Measurements from ENCODE around the gene CCDC85C. TPM values are rescaled to one million over a fixed set of nuclear protein-coding genes. Genes with fewer than 3 reads are reported as not detected.
A peak's percentile ranks its signal among the peaks of the same experiment; 100 is the strongest.

Gene CCDC85C
- total and polyA plus RNA-seq, 2 of the 8 experiments (the other 6 are each of a cell fraction or from before 2014, with no cell fraction given): 16.8 to 35.8 TPM

- peaks cover 6 to 34% of the 10 kb centered on the region in 2 experiments; a peak in 3 of 4 replicates for H3K79me2 ChIP-seq (ENCODE audit: control insufficient read depth in 1 of 2, insufficient read depth in 2 of 2, low read length in 2 of 2)
- peak overlapping the region; percentile 76 to 87 (median 82) for H3K4me3 ChIP-seq (ENCODE audit: extremely low read depth in 1 of 4, insufficient read depth in 2 of 4, low read depth in 3 of 4, low read length in 4 of 4)
- no peak overlapping the region for H2BK20ac ChIP-seq (ENCODE audit: low read length)
- POLR2A ChIA-PET (ENCODE audit: partially characterized antibody): interaction anchor here (0.9 to 2.7 kb wide), 12 partner anchors 10 to 92 kb away, joined by 3 to 10 read pairs (median 4); no protein-coding TSS in a partner anchor
- H3K4ac ChIP-seq (replicated peaks; ENCODE audit: insufficient read length, low read depth, low read length): no peak overlapping the region
- no peak overlapping the region for H3K23ac ChIP-seq (ENCODE audit: insufficient read length)
- no peak overlapping the region for H3K14ac ChIP-seq (ENCODE audit: insufficient read length)
- H4K91ac ChIP-seq (replicated peaks; ENCODE audit: insufficient read length, low read length): no peak overlapping the region
- no peak overlapping the region for H2AK5ac ChIP-seq (ENCODE audit: low read depth, low read length)
- WGBS, 2 experiments (ENCODE audit: extremely low coverage in 1 of 2, insufficient coverage in 1 of 2, insufficient read length in 1 of 2, insufficient replicate concordance in 2 of 2, low coverage in 1 of 2, low lambda C conversion rate in 2 of 2, missing lambda C conversion rate in 1 of 2): 3% methylated on average over 8 of the region's 65 CpGs; no CpG with 5 or more reads in 1 of the 2 experiments
- peak overlapping the region; percentile 88 for H3K56ac ChIP-seq (replicated peaks; ENCODE audit: insufficient read length, low read depth, low read length)
- H3K18ac ChIP-seq (ENCODE audit: extremely low read depth, low read length): peak overlapping the region; percentile 85
- H3K9ac ChIP-seq (replicated peaks in 1 of 4; ENCODE audit: extremely low read depth in 1 of 4, low read depth in 3 of 4, low read length in 3 of 4): peak overlapping the region; percentile 41 to 65 (median 46); a peak in 5 of 7 replicates
- H4K5ac ChIP-seq (ENCODE audit: insufficient read length, low read depth, low read length): peak overlapping the region; percentile 97
- peaks cover 20% of the 10 kb centered on the region for H3K23me2 ChIP-seq (ENCODE audit: low read depth, low read length)
- no peaks in the 10 kb centered on the region; a peak in 1 of 8 replicates for H3K36me3 ChIP-seq (ENCODE audit: control insufficient read depth in 2 of 4, insufficient read depth in 4 of 4, low read length in 3 of 4)
- FAIRE-seq: no peak
- peak overlapping the region; percentile 90; the same call in 1 of the 2 replicates for H4K8ac ChIP-seq (ENCODE audit: extremely low read depth, insufficient read depth, low read length)
- no peak overlapping the region for H3K27ac ChIP-seq (ENCODE audit: low read depth, low read length)
- CTCF ChIA-PET (ENCODE audit: partially characterized antibody): interaction anchor here (1.3 to 6.4 kb wide), 6 partner anchors 14 to 96 kb away, joined by 4 to 37 read pairs (median 7); no protein-coding TSS in a partner anchor
- H3K79me1 ChIP-seq (ENCODE audit: low read depth, low read length): peaks cover 10% of the 10 kb centered on the region
- peaks cover 9 to 34% (median 26%) of the 10 kb centered on the region in 4 experiments; a peak in 6 of 7 replicates for H3K27me3 ChIP-seq (replicated peaks in 1 of 4; ENCODE audit: control insufficient read depth in 3 of 4, extremely low read depth in 1 of 4, insufficient read depth in 3 of 4, low read length in 3 of 4)
- peaks cover 4 to 28% (median 17%) of the 10 kb centered on the region in 4 experiments for H3K4me1 ChIP-seq (replicated peaks in 1 of 4; ENCODE audit: control insufficient read depth in 3 of 4, insufficient read depth in 4 of 4, low read length in 3 of 4)
- H2BK5ac ChIP-seq (ENCODE audit: low read depth, low read length): peak overlapping the region; percentile 77; the same call in 1 of the 2 replicates
- peak overlapping the region; percentile 96 to 98 for H3K4me2 ChIP-seq (ENCODE audit: insufficient read depth in 1 of 2, low read depth in 2 of 2, low read length in 2 of 2)
- DNase-seq (ENCODE audit: low read depth in 1 of 2, low spot score in 2 of 2): peak; percentile 82 to 95
- H2AFZ ChIP-seq (ENCODE audit: low read length): no peak overlapping the region
- no peak overlapping the region for H2BK120ac ChIP-seq (replicated peaks; ENCODE audit: low read depth, low read length)
- H2BK12ac ChIP-seq (ENCODE audit: low read depth, low read length): 0 out of 2 replicates have a peak overlapping the region, but pooled peaks have one; percentile 60
- H2BK15ac ChIP-seq (ENCODE audit: low read length): no peak overlapping the region
- peaks cover 19 to 36% of the 10 kb centered on the region in 2 experiments for H4K20me1 ChIP-seq (replicated peaks in 1 of 2; ENCODE audit: control insufficient read depth in 1 of 2, insufficient read depth in 2 of 2, low read length in 2 of 2)
- H3K9me3 ChIP-seq (ENCODE audit: insufficient read depth in 2 of 2, low read depth in 1 of 2, low read length in 1 of 2): peaks cover 0 to 3% of the 10 kb centered on the region in 2 experiments; a peak in 1 of 4 replicates
- TF ChIP-seq BCL11A (IDR thresholded peaks at IDR 0.05; ENCODE audit: low read depth in 2 of 2, low read length in 2 of 2) (no peak), RFX5 (IDR thresholded peaks at IDR 0.05; ENCODE audit: borderline replicate concordance, low read depth, low read length) (no peak), KDM5A (IDR thresholded peaks at IDR 0.05; ENCODE audit: low read length) (no peak), SRF (IDR thresholded peaks at IDR 0.05; ENCODE audit: low read depth, low read length) (no peak), TEAD4 (IDR thresholded peaks at IDR 0.05; ENCODE audit: low read depth, low read length) (no peak), CBX5 (IDR thresholded peaks at IDR 0.05; ENCODE audit: low read depth, low read length) (no peak), RAD21 (IDR thresholded peaks at IDR 0.05 in 1 of 2, conservative IDR thresholded peaks at IDR 0.05 in 1 of 2; ENCODE audit: low read depth in 2 of 2, low read length in 2 of 2) (no peak), CBX8 (IDR thresholded peaks at IDR 0.05; ENCODE audit: borderline replicate concordance, low read depth, low read length) (no peak), SUZ12 (IDR thresholded peaks at IDR 0.05; ENCODE audit: low read length) (no peak), SIX5 (IDR thresholded peaks at IDR 0.05; ENCODE audit: low read depth, low read length) (peak; percentile 20; the same call in 1 of the 2 replicates), CEBPB (IDR thresholded peaks at IDR 0.05; ENCODE audit: low read depth, low read length) (no peak)
- TF ChIP-seq, protein P1, sequence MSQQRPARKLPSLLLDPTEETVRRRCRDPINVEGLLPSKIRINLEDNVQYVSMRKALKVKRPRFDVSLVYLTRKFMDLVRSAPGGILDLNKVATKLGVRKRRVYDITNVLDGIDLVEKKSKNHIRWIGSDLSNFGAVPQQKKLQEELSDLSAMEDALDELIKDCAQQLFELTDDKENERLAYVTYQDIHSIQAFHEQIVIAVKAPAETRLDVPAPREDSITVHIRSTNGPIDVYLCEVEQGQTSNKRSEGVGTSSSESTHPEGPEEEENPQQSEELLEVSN (IDR thresholded peaks at IDR 0.05): no peak
Measured at GRCh38 chr14:99604278-99604765, 315 bp upstream of the CCDC85C start.

Data from H1 (cell line).